AG04450 (cell line): ENCODE results near the gene RPTOR. TPM values are rescaled to one million over a fixed set of nuclear protein-coding genes. Genes with fewer than 3 reads are reported as not detected.
"Not testable (repeated sequence)": the region's sequence is repeated elsewhere in the genome, so short reads cannot be mapped to it uniquely, and the experiment has no call there.

Source experiments
- CTCF ChIA-PET: fragments of 300-600, 350-600 bp; formaldehyde crosslinking; extraction: SDS; loops from one replicate; lab custom pipeline; 2022; ENCODE audit warnings: antibody characterized with exemption, inconsistent platforms; lab: Charles Lee
- POLR2A ChIA-PET: fragments of 350-600 bp; formaldehyde crosslinking; extraction: SDS; loops from one replicate; lab custom pipeline; 2021; ENCODE audit warnings: antibody characterized with exemption, inconsistent platforms; lab: Yijun Ruan, JAX
- DNase-seq: peaks from one replicate; pipeline ENCODE4 v3.0.0-alpha.2; 2011; ENCODE audit warnings: low read depth, low spot score
- H3K27ac ChIP-seq: one replicate; pipeline ENCODE4 v1.5.1; 2012; ENCODE audit warnings: low read depth, low read length, control low read depth
- H3K27me3 ChIP-seq: one replicate; pipeline ENCODE4 v1.6.0; 2012; ENCODE audit warnings: low read length; ENCODE audit not compliant: control insufficient read depth, insufficient read depth
- H3K4me3 ChIP-seq: 2 replicates; pipeline ENCODE4 v1.5.1; 2011; ENCODE audit warnings: mild to moderate bottlenecking, low read depth, low read length, control low read depth
- H3K9me3 ChIP-seq: 2 replicates; pipeline ENCODE4 v1.5.1; 2012; ENCODE audit warnings: low read length; ENCODE audit not compliant: control insufficient read depth, insufficient read depth
- polyA plus RNA-seq: library from polyadenylated mRNA; depleted of rRNA; stranded (reverse); fragments of >200 nt; gene quantifications from 2 replicates; pipeline ENCODE4 v1.2.3, GENCODE V29; 2011
- TF ChIP-seq, protein P1 (sequence below): IDR thresholded peaks from 2 replicates; pipeline ENCODE4 v1.5.1; 2011; ENCODE audit warnings: low read depth, low read length, control low read depth, inconsistent platforms

Gene RPTOR
- polyA plus RNA-seq, 1 experiment, result 6.2 TPM

DNA sequence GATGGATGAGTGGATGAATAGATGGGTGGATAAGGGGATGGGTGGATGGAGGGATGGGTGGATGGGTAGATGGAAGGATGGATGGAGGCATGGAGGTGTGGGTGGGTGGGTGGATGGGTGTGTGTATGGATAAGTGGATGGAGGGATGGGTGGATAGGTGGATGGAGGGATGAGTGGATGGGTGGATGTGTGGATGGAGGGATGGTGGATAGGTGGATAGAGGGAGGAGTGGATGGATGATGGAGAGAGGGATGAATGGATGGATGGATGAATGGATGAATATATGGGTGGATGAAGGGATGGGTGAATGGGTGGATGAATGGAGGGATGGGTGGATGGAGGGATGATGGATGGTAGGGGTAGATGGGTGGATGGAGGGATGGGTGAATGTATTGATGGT is 40.7 kb upstream of the RPTOR start:
- POLR2A ChIA-PET, result no interaction called here
- Histone ChIP-seq H3K27ac (no peak overlapping the region), H3K4me3 (no peak overlapping the region), H3K9me3 (no peaks in the 10 kb centered on the region; the same call in 1 of the 2 replicates), H3K27me3 (peaks cover 6% of the 10 kb centered on the region)
- no peak for DNase-seq
- CTCF ChIA-PET, result no interaction called here
- TF ChIP-seq, protein P1, sequence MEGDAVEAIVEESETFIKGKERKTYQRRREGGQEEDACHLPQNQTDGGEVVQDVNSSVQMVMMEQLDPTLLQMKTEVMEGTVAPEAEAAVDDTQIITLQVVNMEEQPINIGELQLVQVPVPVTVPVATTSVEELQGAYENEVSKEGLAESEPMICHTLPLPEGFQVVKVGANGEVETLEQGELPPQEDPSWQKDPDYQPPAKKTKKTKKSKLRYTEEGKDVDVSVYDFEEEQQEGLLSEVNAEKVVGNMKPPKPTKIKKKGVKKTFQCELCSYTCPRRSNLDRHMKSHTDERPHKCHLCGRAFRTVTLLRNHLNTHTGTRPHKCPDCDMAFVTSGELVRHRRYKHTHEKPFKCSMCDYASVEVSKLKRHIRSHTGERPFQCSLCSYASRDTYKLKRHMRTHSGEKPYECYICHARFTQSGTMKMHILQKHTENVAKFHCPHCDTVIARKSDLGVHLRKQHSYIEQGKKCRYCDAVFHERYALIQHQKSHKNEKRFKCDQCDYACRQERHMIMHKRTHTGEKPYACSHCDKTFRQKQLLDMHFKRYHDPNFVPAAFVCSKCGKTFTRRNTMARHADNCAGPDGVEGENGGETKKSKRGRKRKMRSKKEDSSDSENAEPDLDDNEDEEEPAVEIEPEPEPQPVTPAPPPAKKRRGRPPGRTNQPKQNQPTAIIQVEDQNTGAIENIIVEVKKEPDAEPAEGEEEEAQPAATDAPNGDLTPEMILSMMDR, result no peak

- no peak overlapping the region for H3K27ac ChIP-seq
- POLR2A ChIA-PET, result no interaction called here
- no peak for DNase-seq
- H3K27me3 ChIP-seq, result peaks cover 3% of the 10 kb centered on the region
- H3K9me3 ChIP-seq, result no peaks in the 10 kb centered on the region; the same call in 1 of the 2 replicates
- CTCF ChIA-PET, result no interaction called here
- H3K4me3 ChIP-seq, result no peak overlapping the region
- TF ChIP-seq, protein P1, result peak; percentile 21; the same call in 1 of the 2 replicates
Observed at GRCh38 chr17:80504686-80505413, 39.8 kb upstream of the RPTOR start.

DNA sequence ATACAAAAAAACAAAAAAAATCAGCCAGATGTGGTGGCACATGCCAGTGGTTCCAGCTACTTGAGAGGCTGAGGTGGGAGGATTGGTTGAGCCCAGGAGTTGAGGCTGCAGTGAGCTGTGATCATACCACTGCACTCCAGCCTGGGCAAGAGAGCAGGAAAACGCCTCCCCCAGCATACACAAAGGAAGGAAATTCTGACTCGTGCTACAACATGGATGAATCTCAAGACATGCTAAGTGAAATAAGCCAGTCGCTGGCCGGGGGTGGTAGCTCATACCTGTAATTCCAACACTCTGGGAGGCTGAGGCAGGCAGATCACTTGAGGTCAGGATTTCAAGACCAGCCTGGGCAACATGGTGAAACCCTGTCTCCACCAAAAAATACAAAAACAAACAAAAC is 37.5 kb upstream of the RPTOR start:
- H3K4me3 ChIP-seq, H3K27me3 ChIP-seq, POLR2A ChIA-PET, CTCF ChIA-PET, H3K27ac ChIP-seq, DNase-seq, H3K9me3 ChIP-seq: not testable (repeated sequence)

- CTCF ChIA-PET, result no interaction called here
- H3K27me3 ChIP-seq, result peaks cover 3% of the 10 kb centered on the region
- TF ChIP-seq, protein P1, result no peak
- no peak overlapping the region for H3K27ac ChIP-seq
- no peak overlapping the region for H3K4me3 ChIP-seq
- POLR2A ChIA-PET, result no interaction called here
- no peaks in the 10 kb centered on the region for H3K9me3 ChIP-seq
- no peak for DNase-seq
Observed at GRCh38 chr17:80507965-80508364, 36.7 kb upstream of the RPTOR start.

GRCh38 chr17:80509311-80509710 is 35.3 kb upstream of the RPTOR start:
- ChIA-PET POLR2A (no interaction called here), CTCF (interaction anchor here (1.3 kb wide), 1 partner anchor 66 kb away, joined by 3 read pairs; no protein-coding TSS in a partner anchor)
- peaks cover 3% of the 10 kb centered on the region for H3K27me3 ChIP-seq
- no peak overlapping the region for H3K4me3 ChIP-seq
- DNase-seq, result no peak
- TF ChIP-seq, protein P1, result no peak
- no peaks in the 10 kb centered on the region for H3K9me3 ChIP-seq
- no peak overlapping the region for H3K27ac ChIP-seq
